PC-9 (cell line): ENCODE data around the gene CARMIL1. TPM values are rescaled to one million over a fixed set of nuclear protein-coding genes. Genes with fewer than 3 reads are reported as not detected.

Experiments used
- BruUV-seq: library from RNA; stranded (reverse); fragments of 400-500 nt; replicated peaks from 2 replicates; lab custom pipeline; 2021; lab: Mats Ljungman, UMichigan
- CTCF ChIA-PET: fragments of 300-600 bp; sonication (Branson Sonifier 250); formaldehyde crosslinking; loops from one replicate; lab custom pipeline; 2022; ENCODE audit warnings: antibody characterized with exemption; lab: Charles Lee
- POLR2A ChIA-PET: fragments of 300-600 bp; sonication (Branson Sonifier 250); formaldehyde crosslinking; loops from one replicate; lab custom pipeline; 2022; ENCODE audit warnings: antibody characterized with exemption; ENCODE audit not compliant: unreplicated experiment; lab: Charles Lee
- DNase-seq, 2 experiments: peaks; one replicate each; pipeline versions ENCODE4 v3.0.0 to v3.0.0-alpha.2; 2015 to 2022; ENCODE audit warnings: mixed read lengths in 1 of 2
- H2AFZ ChIP-seq: fragments of 200-600 bp; sonication (generic); 2 replicates; pipeline ENCODE4 v1.8.1; 2017; ENCODE audit warnings: antibody characterized with exemption
- H3F3A ChIP-seq: fragments of 200-600 bp; sonication (generic); 2 replicates; pipeline ENCODE4 v1.8.1; 2017; ENCODE audit warnings: antibody characterized with exemption, mild to moderate bottlenecking, low read depth; ENCODE audit not compliant: insufficient read depth
- H3K27ac ChIP-seq: fragments of 200-600 bp; sonication (generic); 2 replicates; pipeline ENCODE4 v1.6.1; 2016; ENCODE audit warnings: mixed run types
- H3K27me3 ChIP-seq: fragments of 200-600 bp; sonication (generic); 2 replicates; pipeline ENCODE4 v1.6.1; 2016; ENCODE audit warnings: low read depth, mixed run types; ENCODE audit not compliant: insufficient read depth
- H3K36me3 ChIP-seq: fragments of 200-600 bp; sonication (generic); 2 replicates; pipeline ENCODE4 v1.6.1; 2016; ENCODE audit warnings: low read depth, mixed run types
- H3K4me1 ChIP-seq: fragments of 200-600 bp; sonication (generic); replicated peaks from 2 replicates; pipeline ENCODE4 v1.6.1; 2016; ENCODE audit warnings: mixed run types; ENCODE audit not compliant: insufficient read depth
- H3K4me2 ChIP-seq: fragments of 200-600 bp; sonication (generic); 2 replicates; pipeline ENCODE4 v1.6.1; 2017; ENCODE audit warnings: mixed run types
- H3K4me3 ChIP-seq: fragments of 200-600 bp; sonication (generic); 2 replicates; pipeline ENCODE4 v1.6.1; 2016; ENCODE audit warnings: mixed run types
- H3K79me2 ChIP-seq: fragments of 200-600 bp; sonication (generic); 2 replicates; pipeline ENCODE4 v1.6.1; 2017; ENCODE audit warnings: low read depth, mixed run types
- H3K9me2 ChIP-seq: fragments of 200-600 bp; sonication (generic); 2 replicates; pipeline ENCODE4 v1.8.1; 2017; ENCODE audit warnings: mild to moderate bottlenecking; ENCODE audit not compliant: insufficient read depth
- H3K9me3 ChIP-seq: fragments of 200-600 bp; sonication (generic); 2 replicates; pipeline ENCODE4 v1.8.1; 2016; ENCODE audit warnings: low read depth; ENCODE audit not compliant: insufficient read depth
- H4K20me1 ChIP-seq: fragments of 200-600 bp; sonication (generic); 2 replicates; pipeline ENCODE4 v1.8.1; 2017; ENCODE audit not compliant: insufficient read depth
- EZH2 ChIP-seq: fragments of 200-600 bp; sonication (generic); IDR thresholded peaks from 2 replicates; pipeline ENCODE4 v1.8.0; 2017; ENCODE audit warnings: antibody characterized with exemption, low read depth
- intact Hi-C: fragments of 100-400 bp; cut with micrococcal nuclease; formaldehyde crosslinking; loops from one replicate; pipeline ENCODE4 v1.10.0; 2022; ENCODE audit not compliant: unreplicated experiment
- total RNA-seq: library from RNA; stranded (reverse); gene quantifications from 2 replicates; pipeline ENCODE4 v1.2.3, GENCODE V29; 2021
- TF ChIP-seq, protein P1 (sequence below): fragments of 200-600 bp; sonication (generic); conservative IDR thresholded peaks from 2 replicates; pipeline ENCODE4 v1.6.1; 2017; ENCODE audit warnings: mixed run types, antibody characterized with exemption, mild to moderate bottlenecking, moderate library complexity

The CARMIL1 gene
- total RNA-seq, 1 experiment from 2014 or later, result 33.1 TPM

DNA sequence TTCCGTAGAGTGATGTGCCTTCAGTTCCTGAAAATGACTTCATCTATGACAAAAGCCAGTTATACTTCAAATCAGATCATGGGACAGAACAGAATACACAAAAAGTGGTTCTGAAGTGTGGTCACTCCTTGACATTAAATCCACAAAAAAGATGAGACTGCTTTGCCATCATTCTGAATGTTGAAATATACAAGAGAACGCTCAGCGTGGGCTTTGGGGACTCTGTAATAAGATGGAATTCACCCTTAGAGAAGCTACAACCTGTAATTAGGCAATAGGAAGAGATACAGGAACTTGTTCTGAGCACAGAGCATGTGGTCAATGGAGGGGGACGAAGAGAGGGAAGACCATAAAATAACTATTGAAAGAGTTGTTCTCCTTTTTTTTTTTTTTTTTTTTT, 184.3 kb downstream of the CARMIL1 start:
- CTCF ChIA-PET, result no interaction called here
- Histone ChIP-seq H2AFZ (no peak overlapping the region), H3K4me1 (no peaks in the 10 kb centered on the region), H3K9me2 (no peaks in the 10 kb centered on the region), H3K4me3 (no peak overlapping the region), H3K27ac (no peak overlapping the region), H3K27me3 (no peaks in the 10 kb centered on the region), H3F3A (no peaks in the 10 kb centered on the region; the same call in 1 of the 2 replicates), H3K4me2 (no peak overlapping the region), H4K20me1 (no peaks in the 10 kb centered on the region), H3K36me3 (no peaks in the 10 kb centered on the region), H3K79me2 (no peaks in the 10 kb centered on the region), H3K9me3 (no peaks in the 10 kb centered on the region; the same call in 1 of the 2 replicates)
- POLR2A ChIA-PET, result no interaction called here
- BruUV-seq, result no TSS peak
- intact Hi-C loops, result no loop called here
- TF ChIP-seq, protein P1, sequence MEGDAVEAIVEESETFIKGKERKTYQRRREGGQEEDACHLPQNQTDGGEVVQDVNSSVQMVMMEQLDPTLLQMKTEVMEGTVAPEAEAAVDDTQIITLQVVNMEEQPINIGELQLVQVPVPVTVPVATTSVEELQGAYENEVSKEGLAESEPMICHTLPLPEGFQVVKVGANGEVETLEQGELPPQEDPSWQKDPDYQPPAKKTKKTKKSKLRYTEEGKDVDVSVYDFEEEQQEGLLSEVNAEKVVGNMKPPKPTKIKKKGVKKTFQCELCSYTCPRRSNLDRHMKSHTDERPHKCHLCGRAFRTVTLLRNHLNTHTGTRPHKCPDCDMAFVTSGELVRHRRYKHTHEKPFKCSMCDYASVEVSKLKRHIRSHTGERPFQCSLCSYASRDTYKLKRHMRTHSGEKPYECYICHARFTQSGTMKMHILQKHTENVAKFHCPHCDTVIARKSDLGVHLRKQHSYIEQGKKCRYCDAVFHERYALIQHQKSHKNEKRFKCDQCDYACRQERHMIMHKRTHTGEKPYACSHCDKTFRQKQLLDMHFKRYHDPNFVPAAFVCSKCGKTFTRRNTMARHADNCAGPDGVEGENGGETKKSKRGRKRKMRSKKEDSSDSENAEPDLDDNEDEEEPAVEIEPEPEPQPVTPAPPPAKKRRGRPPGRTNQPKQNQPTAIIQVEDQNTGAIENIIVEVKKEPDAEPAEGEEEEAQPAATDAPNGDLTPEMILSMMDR, result no peak
- no peak for TF ChIP-seq EZH2
- no peak for DNase-seq

DNA sequence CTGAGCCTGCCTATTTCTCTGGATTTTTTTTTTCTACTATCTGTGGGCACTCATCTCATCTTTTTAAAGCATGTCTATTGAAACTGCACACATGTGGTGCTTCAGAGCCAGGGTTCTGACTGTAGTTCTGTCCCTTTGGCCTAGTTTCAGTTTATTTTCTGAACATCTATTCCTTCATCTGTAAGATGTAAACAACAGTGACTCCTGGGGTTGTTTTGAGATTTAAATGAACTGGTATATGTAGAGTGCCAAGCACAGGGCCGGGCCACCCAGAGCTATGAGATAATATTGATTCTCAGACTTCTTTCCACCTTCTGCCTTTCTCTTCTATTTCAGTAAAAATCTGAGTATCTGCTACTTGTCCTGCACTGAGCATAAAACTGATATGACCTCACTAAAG, 185.1 kb downstream of the CARMIL1 start:
- Histone ChIP-seq H3K4me2 (no peak overlapping the region), H4K20me1 (no peaks in the 10 kb centered on the region), H3K79me2 (no peaks in the 10 kb centered on the region), H3K27me3 (no peaks in the 10 kb centered on the region), H3K36me3 (no peaks in the 10 kb centered on the region), H3K4me1 (no peaks in the 10 kb centered on the region), H3K27ac (no peak overlapping the region), H2AFZ (no peak overlapping the region), H3F3A (no peaks in the 10 kb centered on the region; the same call in 1 of the 2 replicates), H3K9me2 (no peaks in the 10 kb centered on the region), H3K9me3 (no peaks in the 10 kb centered on the region; the same call in 1 of the 2 replicates), H3K4me3 (no peak overlapping the region)
- CTCF ChIA-PET, result no interaction called here
- no peak for TF ChIP-seq EZH2
- TF ChIP-seq, protein P1, result no peak
- POLR2A ChIA-PET, result no interaction called here
- no TSS peak for BruUV-seq
- DNase-seq, result no peak
- intact Hi-C loops, result no loop called here

DNA sequence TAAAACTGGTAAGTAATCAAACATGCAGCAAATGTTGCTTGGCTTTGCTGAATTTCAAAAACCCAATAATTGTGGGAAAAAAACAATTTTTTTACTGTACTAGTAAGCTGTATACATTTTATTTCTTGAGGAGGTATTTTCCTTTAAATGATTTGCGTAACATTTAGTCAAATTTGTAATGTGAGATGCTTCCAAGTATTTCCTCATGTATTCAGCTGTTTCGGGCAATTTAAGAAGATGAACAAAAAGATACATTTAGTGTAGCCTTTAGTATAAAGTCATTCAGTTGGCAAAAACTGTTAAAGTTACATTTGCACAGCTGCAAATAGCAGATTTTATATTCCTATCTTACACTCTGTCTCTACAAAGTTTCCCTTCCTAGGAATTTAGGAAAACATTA, 186.8 kb downstream of the CARMIL1 start:
- no peaks in the 10 kb centered on the region for H3K27me3 ChIP-seq
- ChIA-PET POLR2A (no interaction called here), CTCF (no interaction called here)
- no peak overlapping the region for H3K4me2 ChIP-seq
- no peak overlapping the region for H2AFZ ChIP-seq
- no peaks in the 10 kb centered on the region for H4K20me1 ChIP-seq
- H3K27ac ChIP-seq, result no peak overlapping the region
- TF ChIP-seq, protein P1, result no peak
- TF ChIP-seq EZH2, result no peak
- H3K9me2 ChIP-seq, result no peaks in the 10 kb centered on the region
- DNase-seq, result no peak
- H3K4me1 ChIP-seq, result no peaks in the 10 kb centered on the region
- H3K36me3 ChIP-seq, result no peaks in the 10 kb centered on the region
- H3K4me3 ChIP-seq, result no peak overlapping the region
- intact Hi-C loops, result no loop called here
- H3F3A ChIP-seq, result no peaks in the 10 kb centered on the region; the same call in 1 of the 2 replicates
- H3K79me2 ChIP-seq, result no peaks in the 10 kb centered on the region
- no peaks in the 10 kb centered on the region; the same call in 1 of the 2 replicates for H3K9me3 ChIP-seq
- BruUV-seq, result no TSS peak
